ENCODE measurements around the gene LDLRAD4.

Gene LDLRAD4

GRCh38 chr18:13306583-13306982 lies 88.0 kb downstream of the LDLRAD4 start:
- no peak for DNase-seq (ENCODE audit: low read depth in 3 of 3)

- DNase-seq (ENCODE audit: low read depth in 3 of 3) = no peak
Observed at GRCh38 chr18:13308369-13308768, 89.8 kb downstream of the LDLRAD4 start.

- no peak for DNase-seq (ENCODE audit: low read depth in 3 of 3)
Observed at GRCh38 chr18:13309031-13309747, 90.6 kb downstream of the LDLRAD4 start.

GRCh38 chr18:13309748-13310670 lies 91.4 kb downstream of the LDLRAD4 start:
- no peak for DNase-seq (ENCODE audit: low read depth in 3 of 3)

DNA sequence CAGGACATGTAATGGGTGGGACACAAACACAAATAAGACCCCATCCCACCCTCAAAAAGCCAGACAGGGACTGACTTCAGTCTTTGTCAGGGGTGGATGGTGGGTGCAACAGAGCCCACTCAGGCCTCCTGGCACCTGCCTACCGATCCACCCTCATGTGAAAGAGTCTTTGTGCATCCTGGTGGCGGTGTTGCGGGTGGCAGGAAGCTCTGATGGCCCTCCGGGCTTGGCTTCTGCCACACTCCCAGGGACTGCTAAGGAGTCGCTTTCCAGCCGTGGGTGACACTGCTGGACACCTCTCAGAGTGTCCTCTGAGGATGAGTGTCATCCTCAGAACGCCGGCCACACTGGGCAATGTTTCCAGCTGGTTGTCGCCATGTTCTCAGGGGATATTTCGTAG lies 92.6 kb downstream of the LDLRAD4 start:
- DNase-seq (ENCODE audit: low read depth in 3 of 3) = no peak

- no peak for DNase-seq (ENCODE audit: low read depth in 3 of 3)
Observed at GRCh38 chr18:13312515-13312914, 94.0 kb downstream of the LDLRAD4 start.

DNA sequence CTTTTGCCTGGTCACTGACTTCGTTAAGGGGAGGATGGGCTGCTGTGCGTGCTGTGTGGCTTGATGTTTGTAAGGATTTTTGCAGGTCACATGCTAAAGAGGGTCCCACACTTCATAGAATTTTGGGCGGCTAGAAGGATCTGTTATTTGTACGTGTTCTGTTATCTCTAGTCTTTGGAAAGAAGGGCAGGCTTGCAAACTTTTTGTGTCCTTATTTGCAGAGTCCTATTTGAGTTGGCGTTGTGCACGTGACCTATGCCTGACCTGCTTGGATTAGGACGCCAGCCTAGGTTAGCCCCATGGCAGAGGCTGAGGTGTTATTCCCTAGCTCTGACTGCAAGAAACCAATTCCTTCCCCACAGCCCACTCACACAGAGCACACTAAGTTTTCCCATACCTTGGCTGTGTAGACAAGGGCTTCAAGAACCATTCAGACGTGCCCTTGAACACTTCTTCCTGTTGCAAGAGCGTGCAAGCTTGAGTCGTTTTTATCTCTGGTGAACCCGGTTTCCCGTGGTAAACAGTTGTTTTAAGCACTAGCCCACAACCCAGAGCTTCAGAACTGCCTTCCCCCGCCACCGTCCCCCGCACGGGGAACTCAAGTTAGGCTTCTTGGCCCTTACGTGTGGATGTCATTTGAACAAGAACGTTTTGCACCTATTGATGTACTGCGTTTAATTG lies 94.6 kb downstream of the LDLRAD4 start:
- no peak for DNase-seq (ENCODE audit: low read depth in 3 of 3)

DNA sequence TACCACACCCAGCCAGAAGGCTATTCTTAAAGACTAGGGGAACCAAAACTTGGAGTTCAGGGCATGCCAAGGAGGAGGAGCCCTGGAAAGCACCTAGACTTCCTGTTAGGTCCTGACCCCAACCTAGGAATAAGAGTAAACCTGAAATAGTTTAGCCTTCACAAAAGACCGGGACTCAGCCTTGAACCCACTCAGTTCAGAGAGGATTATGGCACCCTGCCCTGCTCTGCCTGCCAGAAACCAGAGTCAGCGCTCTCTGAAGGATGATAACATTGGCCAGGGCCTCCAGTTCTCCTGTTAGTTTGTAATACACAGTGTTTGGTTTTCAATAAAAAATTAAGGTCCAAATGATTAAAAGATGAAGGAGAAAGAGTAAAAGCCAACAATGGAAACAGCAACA lies 96.4 kb downstream of the LDLRAD4 start:
- DNase-seq (ENCODE audit: low read depth in 3 of 3) = no peak

DNA sequence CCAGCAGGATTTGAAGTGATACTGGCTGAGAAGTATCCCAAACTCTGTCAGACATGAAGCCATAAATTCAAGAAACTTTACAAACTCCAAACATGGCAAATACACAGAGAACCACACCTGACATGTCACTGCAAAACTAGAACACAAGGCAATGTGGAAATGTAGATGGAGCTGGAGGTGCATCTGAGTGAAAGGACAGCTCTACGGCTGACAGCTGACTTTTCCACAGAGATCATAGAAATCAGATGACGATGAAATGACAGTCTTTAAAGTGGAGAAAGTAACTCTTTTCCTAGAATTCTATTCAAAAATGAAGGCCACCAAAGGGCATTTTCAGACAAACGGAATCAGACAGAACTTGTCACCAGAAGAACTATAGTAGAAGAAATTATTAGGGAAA lies 97.5 kb downstream of the LDLRAD4 start:
- no peak for DNase-seq (ENCODE audit: low read depth in 3 of 3)

GRCh38 chr18:13317801-13318200 lies 99.2 kb downstream of the LDLRAD4 start:
- DNase-seq (ENCODE audit: low read depth in 3 of 3) = no peak

GRCh38 chr18:13318731-13319501 lies 100.4 kb downstream of the LDLRAD4 start:
- DNase-seq (ENCODE audit: low read depth in 3 of 3) = no peak

GRCh38 chr18:13319629-13320028 lies 101.1 kb downstream of the LDLRAD4 start:
- DNase-seq (ENCODE audit: low read depth in 3 of 3) = no peak

GRCh38 chr18:13320096-13320495 lies 101.5 kb downstream of the LDLRAD4 start:
- no peak for DNase-seq (ENCODE audit: low read depth in 3 of 3)

GRCh38 chr18:13320891-13321425 lies 102.4 kb downstream of the LDLRAD4 start:
- DNase-seq (ENCODE audit: low read depth in 3 of 3) = no peak

DNA sequence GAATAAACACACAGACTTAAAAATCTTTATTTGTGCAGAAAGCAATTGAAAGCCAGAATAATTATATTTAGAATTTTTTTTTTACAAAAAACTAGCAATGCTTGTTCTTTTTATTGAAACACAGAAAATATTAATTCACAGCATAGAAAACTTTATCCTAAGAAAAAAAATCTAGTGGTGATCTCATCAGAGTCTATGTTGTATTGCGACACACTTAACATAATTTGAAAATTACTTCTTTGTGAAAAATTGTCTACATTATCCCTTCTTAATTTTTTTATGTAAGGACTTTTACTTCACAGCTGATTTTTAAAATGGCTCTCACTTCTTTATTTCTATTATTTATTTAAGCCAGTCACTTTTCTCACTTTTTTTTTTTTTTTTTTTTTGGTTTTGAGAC lies 103.4 kb downstream of the LDLRAD4 start:
- no peak for DNase-seq (ENCODE audit: low read depth in 3 of 3)

GRCh38 chr18:13323186-13323585 lies 104.6 kb downstream of the LDLRAD4 start:
- no peak for DNase-seq (ENCODE audit: low read depth in 3 of 3)

DNA sequence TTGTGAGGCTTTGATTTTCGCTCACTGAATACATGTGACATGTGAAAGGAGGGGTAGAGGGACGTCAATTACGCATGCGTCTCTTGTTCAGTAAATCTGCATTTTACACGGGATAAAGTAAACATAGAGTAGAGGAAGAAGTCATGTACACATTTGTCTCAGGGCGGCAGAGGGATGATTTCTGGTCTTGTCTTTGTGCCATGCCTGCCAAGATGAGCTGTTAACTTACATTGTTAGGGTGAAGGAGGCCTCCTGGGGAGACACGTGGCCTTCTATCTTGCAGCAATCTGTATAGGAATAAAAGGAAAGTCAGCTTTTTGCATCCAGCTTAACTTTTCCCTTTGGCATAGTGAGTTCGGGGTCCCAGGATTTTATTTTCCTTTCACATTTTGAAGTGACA lies 106.3 kb downstream of the LDLRAD4 start:
- no peak for DNase-seq (ENCODE audit: low read depth in 3 of 3)

GRCh38 chr18:13328213-13328612 lies 109.7 kb downstream of the LDLRAD4 start:
- DNase-seq (ENCODE audit: low read depth in 3 of 3) = no peak

GRCh38 chr18:13330996-13331395 lies 112.4 kb downstream of the LDLRAD4 start:
- no peak for DNase-seq (ENCODE audit: low read depth in 3 of 3)

DNA sequence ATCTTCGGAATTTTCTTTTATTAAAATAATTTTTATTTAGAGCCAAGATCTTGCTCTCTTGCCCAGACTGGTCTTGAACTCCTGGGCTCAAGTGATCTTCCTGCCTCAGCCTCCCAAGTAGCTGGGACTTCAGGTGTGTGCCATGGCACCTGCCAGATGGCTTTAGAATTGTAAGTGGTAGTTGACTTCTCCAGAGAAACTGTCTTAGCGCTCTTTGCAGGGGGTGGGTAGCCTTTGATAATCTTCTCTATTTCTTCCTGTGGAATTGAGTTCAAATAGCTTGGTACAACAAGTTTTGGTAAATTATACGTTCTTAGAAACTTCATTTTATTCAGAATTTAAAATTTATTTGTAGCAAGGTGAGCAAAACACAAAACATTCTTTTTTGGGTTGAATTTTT lies 113.3 kb downstream of the LDLRAD4 start:
- DNase-seq (ENCODE audit: low read depth in 3 of 3) = no peak

DNA sequence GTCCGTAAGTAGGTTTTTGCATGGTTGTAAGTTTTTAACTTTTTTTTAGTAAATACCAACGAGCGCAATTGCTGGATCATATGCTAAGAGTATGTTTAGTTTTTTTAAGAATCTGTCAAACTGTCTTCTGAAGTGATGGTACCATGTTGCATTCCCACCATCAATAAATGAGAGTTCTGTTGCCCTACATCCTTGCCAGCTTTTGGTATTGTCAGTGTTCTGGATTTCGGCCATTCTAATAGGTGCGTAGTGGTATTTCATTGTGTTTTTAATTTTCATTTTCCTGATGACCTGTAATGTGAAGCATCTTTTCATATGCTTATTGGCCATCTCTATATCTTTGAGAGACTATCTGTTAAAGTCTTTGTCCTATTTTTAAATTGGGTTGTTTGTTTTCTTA lies 114.3 kb downstream of the LDLRAD4 start:
- no peak for DNase-seq (ENCODE audit: low read depth in 3 of 3)
